Spleen (tissue), 7 donors: ENCODE measurements around the gene CDH7.

Source experiments
- POLR2A ChIP-seq, 3 donors: fragments of 450-650 bp; IDR thresholded peaks; one replicate each; pipeline ENCODE4 v1.5.1; 2017; ENCODE audit warnings: antibody characterized with exemption in 3 of 3, mild to moderate bottlenecking in 1 of 3
- TF ChIP-seq, protein P1 (sequence below), 11 experiments: fragments of 200-600 bp in 7 of 11; fragments of 450-650 bp in 4 of 11; sonication (generic) in 4 of 11; IDR thresholded peaks in 8 of 11; conservative IDR thresholded peaks in 3 of 11; 1 replicate in 7 of 11; 2 replicates in 4 of 11; pipeline versions ENCODE4 v1.4.0 to v1.8.0; 2016 to 2021; ENCODE audit warnings: antibody characterized with exemption in 11 of 11, inconsistent platforms in 4 of 11, mild to moderate bottlenecking in 1 of 11
- donor health status: DM: no; HTN: no; CAD: no; lungs with moderate emphysema.
- donor health status: DM: no; HTN: no; CAD: no.
- donor health status: DM: no; HTN: no; CAD: no.

DNA sequence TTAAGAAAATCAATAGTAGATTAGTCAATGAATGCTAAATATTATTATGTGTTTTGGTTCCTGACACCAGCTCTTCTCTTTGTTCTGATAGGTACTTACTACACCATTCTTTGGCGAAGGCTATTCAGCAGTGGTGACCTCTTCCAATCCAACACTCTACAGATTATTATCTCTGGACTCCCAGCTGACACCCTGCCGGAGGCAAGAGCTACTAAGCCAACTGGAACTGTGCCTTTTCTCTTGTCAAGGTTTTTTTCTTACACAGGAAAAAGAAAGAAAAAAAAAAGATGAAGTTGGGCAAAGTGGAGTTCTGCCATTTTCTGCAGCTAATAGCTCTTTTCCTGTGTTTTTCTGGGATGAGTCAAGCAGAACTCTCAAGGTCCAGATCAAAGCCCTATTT, 11.7 kb downstream of the CDH7 start:
- TF ChIP-seq, protein P1, sequence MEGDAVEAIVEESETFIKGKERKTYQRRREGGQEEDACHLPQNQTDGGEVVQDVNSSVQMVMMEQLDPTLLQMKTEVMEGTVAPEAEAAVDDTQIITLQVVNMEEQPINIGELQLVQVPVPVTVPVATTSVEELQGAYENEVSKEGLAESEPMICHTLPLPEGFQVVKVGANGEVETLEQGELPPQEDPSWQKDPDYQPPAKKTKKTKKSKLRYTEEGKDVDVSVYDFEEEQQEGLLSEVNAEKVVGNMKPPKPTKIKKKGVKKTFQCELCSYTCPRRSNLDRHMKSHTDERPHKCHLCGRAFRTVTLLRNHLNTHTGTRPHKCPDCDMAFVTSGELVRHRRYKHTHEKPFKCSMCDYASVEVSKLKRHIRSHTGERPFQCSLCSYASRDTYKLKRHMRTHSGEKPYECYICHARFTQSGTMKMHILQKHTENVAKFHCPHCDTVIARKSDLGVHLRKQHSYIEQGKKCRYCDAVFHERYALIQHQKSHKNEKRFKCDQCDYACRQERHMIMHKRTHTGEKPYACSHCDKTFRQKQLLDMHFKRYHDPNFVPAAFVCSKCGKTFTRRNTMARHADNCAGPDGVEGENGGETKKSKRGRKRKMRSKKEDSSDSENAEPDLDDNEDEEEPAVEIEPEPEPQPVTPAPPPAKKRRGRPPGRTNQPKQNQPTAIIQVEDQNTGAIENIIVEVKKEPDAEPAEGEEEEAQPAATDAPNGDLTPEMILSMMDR (IDR thresholded peaks at IDR 0.05 in 8 of 11, conservative IDR thresholded peaks at IDR 0.05 in 3 of 11) = no peak
- TF ChIP-seq POLR2A (IDR thresholded peaks at IDR 0.05) = no peak
